RPMI8226 (cell line): ENCODE measurements around the gene USH2A.

Experiments
- DNase-seq: peaks from one replicate; pipeline ENCODE4 v3.0.0-alpha.2; 2015

The USH2A gene

DNA sequence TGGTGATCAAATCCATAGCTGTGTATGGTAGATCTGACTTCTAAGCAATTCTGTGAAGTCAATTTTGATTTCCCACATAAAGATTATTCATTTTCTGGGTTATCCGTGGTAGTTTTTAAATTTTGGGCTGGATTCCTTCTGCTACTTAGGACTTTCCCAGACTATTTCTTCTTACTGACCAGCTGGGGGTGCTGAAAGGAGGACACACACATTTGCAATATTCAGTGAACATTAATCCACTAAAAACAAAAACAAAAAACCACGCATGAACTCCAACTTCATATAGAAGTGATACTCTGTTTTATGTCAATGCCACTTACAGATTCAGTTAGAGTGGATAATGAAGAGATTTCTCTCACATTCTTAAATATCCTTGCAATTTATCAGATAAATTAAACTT, 750.8 kb downstream of the USH2A start:
- DNase-seq: no peak

- no peak for DNase-seq
Measured at GRCh38 chr1:215669806-215670491, 753.3 kb downstream of the USH2A start.

- no peak for DNase-seq
Measured at GRCh38 chr1:215667761-215668160, 755.5 kb downstream of the USH2A start.

DNA sequence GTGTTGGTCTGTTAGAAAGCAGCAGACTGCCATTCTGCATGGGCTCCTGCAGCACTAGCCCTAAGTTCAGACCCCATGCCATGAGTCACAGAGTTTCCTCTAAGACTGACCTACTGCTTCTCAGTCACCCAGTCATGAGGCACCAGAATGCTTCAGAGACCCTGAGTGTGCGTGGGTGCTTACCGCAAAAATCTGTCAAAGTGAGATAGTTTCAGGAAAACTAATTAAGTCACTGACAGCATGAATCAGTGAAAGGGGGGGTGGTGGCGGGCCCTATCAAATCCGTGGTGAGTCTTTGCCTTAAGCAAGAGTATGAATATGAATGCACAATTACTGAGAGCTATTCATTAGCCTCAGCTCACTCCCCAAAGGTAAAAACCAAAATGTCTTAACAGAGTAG, 758.0 kb downstream of the USH2A start:
- no peak for DNase-seq

GRCh38 chr1:215661033-215661432, 762.2 kb downstream of the USH2A start:
- DNase-seq: no peak

DNA sequence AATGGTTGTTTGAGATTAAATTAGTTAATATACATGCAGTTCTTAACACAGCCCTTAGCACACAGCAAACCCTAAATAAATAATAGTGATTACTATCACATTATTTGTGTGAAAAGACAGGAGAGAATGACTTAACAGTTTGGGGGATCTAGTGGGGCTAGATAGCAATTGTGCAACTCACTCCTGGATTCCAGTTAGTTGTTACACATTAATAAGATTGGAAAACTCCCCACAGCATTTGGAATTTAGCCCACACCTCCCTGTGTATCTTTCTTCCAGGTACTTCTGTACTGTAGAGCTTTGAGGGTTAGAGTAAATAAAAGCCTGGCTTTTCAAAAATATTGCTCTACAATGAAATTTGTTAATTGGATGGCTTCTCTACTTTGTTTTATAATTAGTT, 763.0 kb downstream of the USH2A start:
- DNase-seq: no peak

- DNase-seq: no peak
Measured at GRCh38 chr1:215657047-215657446, 766.2 kb downstream of the USH2A start.

- no peak for DNase-seq
Measured at GRCh38 chr1:215652371-215652770, 770.9 kb downstream of the USH2A start.

- DNase-seq: no peak
Measured at GRCh38 chr1:215651867-215652266, 771.4 kb downstream of the USH2A start.

DNA sequence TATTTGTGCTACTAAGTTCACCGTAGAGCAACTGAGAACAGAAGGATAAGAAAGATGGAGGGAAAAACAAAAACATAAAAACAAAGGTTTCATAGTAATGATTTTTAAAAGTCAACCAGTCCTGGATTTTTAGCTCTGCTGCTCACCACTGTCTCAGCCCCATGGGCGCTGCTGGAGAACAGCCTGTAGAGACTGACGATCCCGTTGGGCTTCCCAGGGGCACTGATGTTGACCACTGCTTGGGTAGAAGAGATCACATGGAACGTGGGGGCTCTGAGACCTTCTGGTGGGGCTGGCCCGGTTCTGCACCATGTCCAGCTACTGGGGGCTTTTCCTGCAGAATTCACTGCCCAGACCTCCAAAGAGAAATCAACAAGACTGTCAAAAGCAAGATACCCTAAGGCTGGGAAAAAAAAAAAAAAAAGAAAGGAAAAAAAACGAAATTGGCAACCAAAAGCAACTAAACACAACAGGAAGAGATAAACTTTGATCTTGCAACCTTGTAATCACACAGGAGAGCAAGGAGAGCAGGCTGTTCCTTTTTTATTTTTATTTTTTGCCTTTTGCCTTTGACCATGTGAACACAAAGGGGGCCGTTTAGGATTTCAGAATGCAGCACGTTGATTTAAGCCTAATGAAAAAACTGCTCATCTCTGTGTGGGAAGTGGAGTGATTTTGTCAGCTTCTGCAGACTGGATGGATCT, 772.6 kb downstream of the USH2A start:
- DNase-seq: no peak

GRCh38 chr1:215648957-215649356, 774.3 kb downstream of the USH2A start:
- DNase-seq: no peak

- DNase-seq: no peak
Measured at GRCh38 chr1:215647738-215648137, 775.5 kb downstream of the USH2A start.

GRCh38 chr1:215645861-215646260, 777.4 kb downstream of the USH2A start:
- DNase-seq: no peak

DNA sequence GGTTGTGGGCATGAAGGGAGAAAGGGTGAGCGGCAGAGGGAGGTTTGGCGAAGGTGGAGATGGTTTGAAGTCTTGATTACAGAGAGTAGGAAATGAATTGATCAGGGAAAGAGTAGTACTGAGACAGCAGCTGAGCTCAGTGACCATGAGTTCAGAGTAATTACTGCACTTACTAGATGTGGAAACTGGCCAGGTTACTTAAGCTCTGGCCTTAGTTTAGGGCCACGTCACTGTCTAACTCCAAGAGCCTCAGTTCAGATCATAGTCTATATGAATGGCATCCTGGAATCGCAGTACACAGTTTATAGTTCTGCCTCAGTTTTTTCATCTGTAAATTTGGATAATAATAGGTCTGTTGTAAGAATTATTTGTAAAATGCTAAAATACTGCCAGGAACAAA, 778.1 kb downstream of the USH2A start:
- DNase-seq: no peak

- no peak for DNase-seq
Measured at GRCh38 chr1:215643592-215644321, 779.5 kb downstream of the USH2A start.

- no peak for DNase-seq
Measured at GRCh38 chr1:215640429-215641148, 782.7 kb downstream of the USH2A start.

- peak; percentile 10 for DNase-seq
Measured at GRCh38 chr1:215637041-215637573, 786.1 kb downstream of the USH2A start.

DNA sequence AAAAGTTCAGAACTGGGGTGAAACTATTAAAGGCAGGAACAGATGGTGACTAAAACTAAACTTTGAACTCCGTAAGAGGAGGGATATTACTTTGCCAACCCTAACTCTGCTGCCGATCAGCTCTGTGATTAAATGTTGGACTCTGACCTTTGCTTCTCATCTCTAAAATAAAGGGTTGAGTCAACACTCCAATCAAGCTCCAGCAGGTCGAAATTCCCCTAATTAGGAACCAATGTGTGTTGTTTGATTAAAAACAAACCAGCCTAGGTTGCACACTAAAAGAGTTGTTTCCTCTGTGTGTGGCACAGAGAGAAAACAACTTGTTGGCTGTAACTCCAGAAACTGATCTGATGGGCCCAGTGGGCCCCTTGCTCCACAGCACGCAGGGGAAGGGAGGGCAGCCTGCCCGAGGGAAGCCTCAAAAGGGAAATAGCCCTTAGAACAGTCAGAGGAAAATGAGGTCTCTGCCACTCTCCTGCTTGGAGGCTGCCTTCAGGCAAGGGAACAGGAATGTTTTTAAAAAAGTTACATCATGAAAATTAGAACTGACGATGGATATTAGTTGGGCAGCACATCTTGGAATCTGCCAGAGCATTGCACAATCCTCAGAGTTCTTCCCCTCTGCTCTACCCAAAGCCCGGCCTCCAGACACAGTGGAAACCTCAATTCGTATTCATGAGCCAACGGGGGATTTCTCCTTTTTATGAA, 786.8 kb downstream of the USH2A start:
- DNase-seq: no peak

DNA sequence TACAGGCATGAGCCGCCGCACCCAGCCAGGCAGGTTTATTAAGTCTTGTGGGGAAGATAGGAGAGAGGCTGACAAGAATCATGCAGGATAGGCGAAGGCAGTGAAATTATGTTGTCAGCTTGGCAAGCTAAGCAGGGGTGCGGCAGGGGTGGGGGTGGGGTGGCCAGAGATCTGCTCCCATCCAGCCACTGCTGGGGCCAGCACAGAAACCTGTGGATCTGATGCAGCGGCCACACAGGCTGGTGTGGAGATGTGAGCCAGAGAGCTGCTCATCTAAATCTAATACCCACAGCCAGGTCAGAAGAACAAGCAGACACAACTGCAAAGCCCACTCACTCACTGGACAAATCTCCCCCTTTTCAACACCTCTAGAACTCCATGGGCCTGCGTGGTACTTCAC, 787.4 kb downstream of the USH2A start:
- DNase-seq: no peak

DNA sequence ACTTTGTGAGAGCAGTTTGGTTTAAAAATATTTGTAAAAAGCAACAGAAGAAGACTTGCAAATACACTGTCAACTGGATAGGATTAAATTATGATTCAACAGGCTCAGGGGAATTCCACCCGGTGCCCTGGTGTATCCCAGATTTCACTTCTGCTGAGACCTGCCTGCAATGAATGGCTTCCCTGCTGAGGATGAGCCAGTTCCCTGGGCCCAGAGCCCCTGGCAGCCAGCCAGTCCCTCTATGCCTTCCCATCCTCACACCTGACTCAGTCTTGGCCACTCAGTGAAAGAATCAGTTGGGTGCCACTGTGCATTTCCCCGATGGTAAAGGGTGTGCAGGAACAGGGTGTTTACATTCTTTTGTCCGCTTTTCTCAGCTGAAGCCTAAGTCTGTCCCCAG, 791.8 kb downstream of the USH2A start:
- peak; percentile 47 for DNase-seq

DNA sequence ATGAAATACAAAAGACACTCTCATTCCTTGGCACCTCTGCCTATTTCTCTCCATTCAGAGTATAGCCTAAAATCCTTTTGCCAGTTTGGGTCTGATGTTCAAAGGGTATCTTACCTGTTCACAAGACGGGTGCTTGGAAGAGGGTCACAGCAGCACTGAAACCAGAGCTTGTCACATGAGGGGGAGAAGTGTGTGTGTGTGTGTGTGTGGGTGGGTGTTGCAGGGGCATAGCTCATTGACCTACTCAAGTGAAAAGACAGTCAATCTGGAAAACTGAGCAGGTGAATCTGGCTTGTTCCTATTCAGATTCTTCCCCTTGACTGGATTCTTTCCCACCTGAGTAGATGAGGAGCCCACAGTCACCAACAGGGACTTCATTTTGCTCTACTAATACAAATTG, 792.2 kb downstream of the USH2A start:
- no peak for DNase-seq

GRCh38 chr1:215625949-215626348, 797.3 kb downstream of the USH2A start:
- DNase-seq: no peak
